ENCODE results near the gene ING1.
"Not testable (repeated sequence)": the region's sequence is repeated elsewhere in the genome, so short reads cannot be mapped to it uniquely, and the experiment has no call there.

The ING1 gene

DNA sequence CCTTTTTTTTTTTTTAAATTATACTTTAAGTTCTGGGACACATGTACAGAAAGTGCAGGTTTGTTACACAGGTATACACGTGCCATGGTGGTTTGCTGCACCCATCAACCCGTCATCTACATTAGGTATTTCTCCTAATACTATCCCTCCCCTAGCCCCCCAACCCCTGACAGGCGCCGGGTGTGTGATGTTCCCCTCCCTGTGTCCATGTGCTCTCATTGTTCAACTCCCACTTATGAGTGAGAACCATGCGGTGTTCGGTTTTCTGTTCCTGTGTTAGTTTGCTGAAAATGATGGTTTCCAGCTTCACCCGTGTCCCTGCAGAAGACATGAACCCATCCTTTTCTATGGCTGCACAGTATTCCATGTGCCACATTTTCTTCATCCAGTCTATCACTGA, 17.7 kb upstream of the ING1 start:
- DNase-seq, result not testable (repeated sequence)

DNA sequence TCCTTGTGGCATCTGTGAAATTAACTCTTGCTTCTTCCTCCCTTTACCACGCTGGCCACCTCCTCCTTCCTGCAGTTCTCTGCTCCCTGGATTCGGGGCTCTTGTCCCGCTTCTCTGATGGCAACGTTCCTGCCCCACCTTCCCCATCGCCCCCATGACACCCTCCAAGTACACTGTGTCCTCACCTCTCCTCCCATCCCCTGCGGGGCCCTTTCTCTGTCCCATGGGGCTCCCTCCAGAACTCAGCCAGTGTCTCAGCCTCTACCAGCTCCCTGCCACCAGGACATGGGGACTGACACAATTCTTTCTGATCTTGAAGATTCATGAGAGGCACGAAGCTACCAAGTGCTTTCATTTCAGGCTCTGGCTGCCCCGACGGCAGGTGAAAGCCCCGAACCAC, 16.7 kb upstream of the ING1 start:
- no peak for DNase-seq

GRCh38 chr13:110697842-110698241, 15.7 kb upstream of the ING1 start:
- DNase-seq, result no peak

- no peak for DNase-seq
Observed at GRCh38 chr13:110698689-110699088, 14.8 kb upstream of the ING1 start.

GRCh38 chr13:110699148-110700145, 14.1 kb upstream of the ING1 start:
- DNase-seq, result no peak

DNA sequence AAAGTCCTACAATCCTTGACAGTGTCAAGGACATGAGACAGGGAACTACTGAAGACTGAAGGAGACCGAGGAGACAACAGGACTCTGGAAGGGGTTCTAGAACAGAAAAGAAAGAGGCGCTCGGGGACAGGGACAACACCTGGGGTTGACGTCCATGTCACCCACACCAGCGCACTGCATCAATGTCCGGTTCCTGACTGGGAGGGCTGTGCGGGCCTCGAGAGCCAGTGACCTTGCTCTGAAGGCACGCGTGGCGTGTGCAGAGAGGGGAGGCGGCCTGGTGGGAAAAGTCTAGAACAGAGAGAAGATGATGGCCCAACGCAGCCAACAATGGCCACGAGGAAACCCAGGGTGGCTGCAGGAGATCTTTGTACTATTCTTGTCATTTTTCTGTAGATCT, 13.3 kb upstream of the ING1 start:
- DNase-seq, result no peak

DNA sequence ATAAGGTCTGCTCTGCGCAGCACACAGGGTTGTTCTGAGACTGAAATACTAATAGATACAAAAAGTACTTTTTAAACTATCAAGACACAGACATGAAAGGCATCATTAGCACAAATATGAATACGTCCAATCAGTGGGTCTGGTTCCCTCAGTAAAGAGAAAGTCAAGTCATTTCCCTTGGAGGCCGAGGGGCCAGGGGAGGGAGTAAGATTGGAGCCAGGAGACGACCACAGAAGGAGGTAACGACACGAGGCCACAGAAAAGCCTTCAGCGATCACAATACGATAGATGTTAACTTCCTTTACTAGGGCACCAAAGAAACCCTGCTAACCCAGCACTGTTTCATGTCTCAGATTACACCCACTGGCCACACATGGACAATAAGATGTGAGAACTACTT, 12.9 kb upstream of the ING1 start:
- no peak for DNase-seq

- DNase-seq, result not testable (repeated sequence)
Observed at GRCh38 chr13:110701061-110701460, 12.4 kb upstream of the ING1 start.

- no peak for DNase-seq
Observed at GRCh38 chr13:110702089-110702488, 11.4 kb upstream of the ING1 start.

- DNase-seq, result no peak
Observed at GRCh38 chr13:110702591-110703526, 10.6 kb upstream of the ING1 start.

DNA sequence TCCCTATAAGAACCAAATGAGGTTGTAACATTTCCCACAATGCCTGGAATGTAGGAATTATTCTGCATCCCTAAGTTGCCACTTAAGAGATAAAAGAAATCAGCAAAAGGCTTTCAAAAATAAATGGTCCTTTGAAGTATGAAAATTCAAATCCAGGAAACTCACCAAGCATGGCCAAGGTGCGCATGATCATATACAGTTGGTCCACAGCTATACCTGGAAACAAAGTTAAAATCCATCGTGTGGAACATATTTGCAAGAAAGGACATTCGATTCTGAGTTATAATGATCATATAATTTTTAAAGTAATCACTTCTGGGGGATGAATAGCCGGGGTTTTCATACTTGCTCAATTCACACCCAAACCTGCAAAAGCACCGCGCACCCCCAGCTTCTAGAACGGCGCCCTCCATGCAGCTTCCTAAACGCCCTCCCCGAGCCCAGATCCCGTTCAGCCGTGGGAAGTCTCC, 8.1 kb upstream of the ING1 start:
- no peak for DNase-seq

DNA sequence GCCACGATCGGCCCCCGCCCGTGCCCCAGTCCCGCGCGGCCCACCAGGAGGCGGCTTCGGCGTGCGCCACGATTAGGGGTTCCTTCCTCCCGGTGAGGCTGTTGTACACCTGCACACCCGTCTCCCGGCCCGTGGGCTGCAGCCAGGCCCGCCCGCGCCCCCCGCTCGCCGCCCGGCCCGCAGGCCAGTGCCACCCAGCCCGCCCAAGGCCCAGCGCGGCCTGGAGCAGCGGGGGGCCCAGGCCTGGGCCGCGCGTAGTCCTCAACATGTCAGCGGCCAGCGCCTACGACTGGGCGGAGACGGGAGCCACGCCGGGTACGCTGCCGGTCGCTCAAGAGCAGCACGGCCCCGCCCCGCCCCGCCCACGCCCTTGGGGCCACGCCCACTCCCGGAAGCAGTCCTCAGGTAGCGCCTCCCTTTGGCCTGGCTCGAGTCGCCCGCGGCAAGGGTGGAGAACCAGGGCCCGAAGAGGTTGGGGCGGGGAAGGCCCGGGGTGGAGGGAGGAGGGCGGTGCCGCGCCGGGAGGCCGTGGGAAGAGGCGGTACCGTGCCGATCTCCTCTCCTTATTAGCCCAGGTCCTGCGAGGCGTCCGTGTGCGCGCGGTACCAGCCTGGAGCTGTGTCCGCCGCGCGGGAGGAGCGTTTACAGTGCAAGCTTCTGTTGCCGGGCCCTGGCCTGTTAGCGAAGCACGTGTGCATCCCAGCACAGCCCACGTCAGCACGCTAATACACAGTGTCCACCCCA, 7.5 kb upstream of the ING1 start, which contains the start of gene CARS2:
Gene CARS2, minus strand, starts transcription at position 291 of the 744 bp plus-strand sequence. Its CDS starts 23 bp downstream, at position 268.
- peak; percentile 96 for DNase-seq

GRCh38 chr13:110706570-110707372, 6.7 kb upstream of the ING1 start:
- DNase-seq, result no peak

GRCh38 chr13:110712081-110712848, 1.2 kb upstream of the ING1 start:
- peak; percentile 89 for DNase-seq

DNA sequence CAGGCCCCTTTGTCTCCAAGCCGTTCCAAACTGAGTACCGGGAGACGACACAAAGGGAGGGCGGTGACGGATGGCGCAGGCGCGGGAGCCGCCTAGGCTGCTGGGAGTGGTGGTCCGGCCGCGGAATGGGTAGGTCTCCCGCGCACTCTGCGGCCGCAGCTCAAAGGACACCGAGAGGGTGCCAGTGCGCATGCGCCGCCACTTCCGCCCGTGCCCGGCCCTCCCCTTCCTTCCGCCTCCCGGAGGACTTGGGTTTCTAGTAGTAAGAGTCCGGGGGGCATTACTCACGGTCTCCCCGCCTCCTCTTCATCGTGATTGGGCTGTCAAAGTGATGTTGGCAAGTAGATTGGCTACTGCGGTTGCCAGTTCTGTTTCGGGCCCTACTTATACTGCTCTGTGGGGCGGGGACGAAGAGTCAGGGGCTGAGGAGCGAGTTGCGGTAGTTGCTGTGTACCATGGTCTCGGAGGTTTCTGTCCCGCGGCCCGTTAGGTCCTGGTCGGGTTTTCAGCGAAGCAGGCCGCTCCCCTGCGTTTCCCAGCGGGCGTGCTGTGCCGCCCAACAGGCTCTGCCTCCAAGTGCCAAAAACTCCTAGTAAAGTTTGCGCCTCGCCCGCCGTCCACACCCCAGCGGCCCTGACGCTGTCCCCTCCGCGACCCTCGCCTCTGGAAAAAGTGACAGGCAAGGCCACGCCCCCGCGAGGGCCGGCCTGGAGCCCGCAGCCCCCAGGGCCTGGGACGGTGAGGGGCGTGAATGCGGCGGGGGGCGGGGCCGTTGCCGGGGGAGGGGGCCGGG, 455 bp upstream of the ING1 start:
- peak; percentile 99 for DNase-seq

DNA sequence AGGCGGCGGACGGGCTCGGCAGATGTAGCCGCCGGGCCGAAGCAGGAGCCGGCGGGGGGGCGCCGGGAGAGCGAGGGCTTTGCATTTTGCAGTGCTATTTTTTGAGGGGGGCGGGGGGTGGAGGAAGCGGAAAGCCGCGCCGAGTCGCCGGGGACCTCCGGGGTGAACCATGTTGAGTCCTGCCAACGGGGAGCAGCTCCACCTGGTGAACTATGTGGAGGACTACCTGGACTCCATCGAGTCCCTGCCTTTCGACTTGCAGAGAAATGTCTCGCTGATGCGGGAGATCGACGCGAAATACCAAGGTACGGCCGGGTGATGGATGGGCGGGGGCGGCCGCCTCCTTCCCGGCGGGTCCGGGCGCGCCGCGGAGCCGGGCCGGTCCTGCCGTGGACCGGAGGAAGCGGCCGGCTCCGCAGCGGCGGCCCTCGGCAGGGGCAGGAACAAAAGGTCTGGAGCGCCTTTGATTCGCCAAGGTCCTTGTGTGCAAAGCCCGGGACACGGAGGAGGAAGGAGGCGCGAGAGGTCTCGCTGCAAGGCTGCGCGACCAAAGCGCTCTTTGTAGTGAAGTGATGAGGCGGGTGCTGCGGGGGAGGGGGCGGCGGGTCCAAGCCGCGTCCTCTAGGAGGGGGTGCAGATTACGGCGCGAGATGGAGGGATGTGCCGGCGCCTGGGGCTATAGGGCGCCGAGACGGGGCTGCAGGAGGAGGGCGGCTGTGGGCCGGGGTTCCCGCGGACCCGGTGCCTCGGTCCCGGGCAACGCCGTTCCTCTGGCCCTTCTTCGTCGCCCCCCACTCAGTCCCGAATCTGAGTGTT, 689 bp downstream of the ING1 start:
- peak; percentile 46 for DNase-seq

DNA sequence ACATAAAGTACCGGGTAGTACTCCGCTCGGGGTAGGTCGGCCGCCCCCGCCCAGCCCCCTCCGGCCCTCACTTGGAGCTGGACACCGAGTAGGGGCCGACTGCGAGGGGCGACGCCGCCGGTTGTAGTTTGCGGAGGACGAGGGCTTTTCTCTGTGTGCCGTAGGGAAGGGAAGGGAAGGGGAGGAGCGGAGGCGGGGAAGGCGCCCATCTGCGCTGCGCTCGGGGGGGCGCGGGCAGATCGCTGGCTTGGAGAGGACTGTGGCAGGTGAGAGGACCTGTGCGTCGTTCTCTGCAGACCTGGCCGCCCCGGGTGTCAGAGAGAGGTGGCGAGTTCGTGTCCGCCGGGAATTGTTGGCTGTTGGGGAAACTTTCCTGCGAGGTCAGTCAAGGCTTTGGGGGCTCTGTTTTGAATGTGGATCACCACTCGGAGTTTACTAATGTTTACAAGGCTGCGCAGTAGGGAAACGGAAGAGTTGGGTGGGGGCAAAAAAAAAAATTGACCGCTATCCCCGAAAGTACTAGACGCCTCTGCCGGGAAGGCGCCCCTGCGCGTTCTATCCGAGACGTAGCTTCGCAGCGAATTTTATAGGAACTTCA, 1.4 kb downstream of the ING1 start:
- peak; percentile 45 for DNase-seq

Measured in fibroblast of skin of back (primary cell).